Measurements from ENCODE around the gene ADAMTS16.

DNA sequence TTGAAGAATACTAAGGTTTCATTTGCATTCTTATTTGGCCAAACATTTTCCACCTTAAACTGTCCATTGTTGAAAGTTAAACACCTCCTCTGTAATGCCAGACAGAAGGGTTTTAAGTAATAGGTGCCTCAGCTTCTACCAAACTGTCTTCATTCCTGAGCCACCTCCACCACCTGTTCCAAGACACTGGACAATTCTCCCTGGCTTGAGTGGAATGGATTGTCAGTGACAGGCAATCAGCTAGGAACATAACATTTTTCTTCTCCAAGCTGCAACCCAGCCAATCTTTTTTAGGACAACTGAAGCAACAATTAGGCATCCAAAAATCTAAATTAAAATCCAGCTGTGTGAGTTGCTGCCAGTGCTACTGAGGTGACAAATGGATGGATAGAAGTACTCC, 208.4 kb downstream of the ADAMTS16 start:
- no peak for TF ChIP-seq CTCF (conservative IDR thresholded peaks at IDR 0.05; ENCODE audit: low read depth in 2 of 2)
- TF ChIP-seq EZH2 (IDR thresholded peaks at IDR 0.05; ENCODE audit: low read depth, unreplicated experiment) = no peak
- no peak for TF ChIP-seq EZH2phosphoT487 (IDR thresholded peaks at IDR 0.05; ENCODE audit: unreplicated experiment)
- TF ChIP-seq CREB1 (CRISPR knock-in tag; IDR thresholded peaks at IDR 0.05; ENCODE audit: low read depth) = no peak
- TF ChIP-seq STAT1 (IDR thresholded peaks at IDR 0.05; ENCODE audit: unreplicated experiment) = no peak
